B cell (primary cell): ENCODE measurements around the gene PGK1. TPM values are rescaled to one million over a fixed set of nuclear protein-coding genes. Genes with fewer than 3 reads are reported as not detected.

Source experiments
- ATAC-seq: fragments of 200-7000 bp; cut with Tn5 transposase; one replicate; pipeline ENCODE4 v1.10.0; 2021; ENCODE audit warnings: low read depth, mild to moderate bottlenecking, moderate number of reproducible peaks, moderate library complexity
- CTCF ChIA-PET: fragments of 350-600 bp; sonication (Branson Sonifier 250); formaldehyde crosslinking; loops from one replicate; lab custom pipeline; 2021; ENCODE audit warnings: antibody characterized with exemption, inconsistent platforms; lab: Charles Lee
- POLR2A ChIA-PET: fragments of 350-600 bp; sonication (Branson Sonifier 250); formaldehyde crosslinking; loops from one replicate; lab custom pipeline; 2021; ENCODE audit warnings: antibody characterized with exemption; lab: Charles Lee
- DNase-seq: peaks from one replicate; pipeline ENCODE4 v3.0.0; 2013
- H2AFZ ChIP-seq: 2 replicates; pipeline ENCODE4 v1.6.1; 2012; ENCODE audit warnings: mild to moderate bottlenecking, low read depth, low read length; ENCODE audit not compliant: insufficient read depth, poor library complexity, severe bottlenecking
- H3K27ac ChIP-seq, 2 donors: 1 replicate in 1 of 2; 2 replicates in 1 of 2; pipeline ENCODE4 v1.5.1; 2012 to 2013; ENCODE audit warnings: low read length in 2 of 2, mild to moderate bottlenecking in 2 of 2, moderate library complexity in 1 of 2
- H3K27me3 ChIP-seq, 4 experiments: fragments of 200-600 bp in 1 of 4; sonication (generic) in 1 of 4; replicated peaks in 1 of 4; 1 replicate in 2 of 4; 2 replicates in 2 of 4; pipeline versions ENCODE4 v1.6.1 to v1.7.0; 2013 to 2016; ENCODE audit warnings: low read length in 3 of 4, mild to moderate bottlenecking in 2 of 4, mixed read lengths in 1 of 4, moderate library complexity in 1 of 4; ENCODE audit not compliant: insufficient read depth in 4 of 4, control insufficient read depth in 3 of 4; ENCODE audit errors: control extremely low read depth in 1 of 4
- H3K36me3 ChIP-seq, 2 experiments: replicated peaks in 1 of 2; 1 replicate in 1 of 2; 2 replicates in 1 of 2; pipeline versions ENCODE4 v1.6.1 to v1.7.1; 2013; ENCODE audit warnings: low read length in 1 of 2; ENCODE audit not compliant: insufficient read depth in 2 of 2, control insufficient read depth in 1 of 2; ENCODE audit errors: control extremely low read depth in 1 of 2, extremely low read depth in 1 of 2
- H3K4me1 ChIP-seq, 2 donors: fragments of 200-600 bp in 1 of 2; sonication (generic) in 1 of 2; 1 replicate in 1 of 2; 2 replicates in 1 of 2; pipeline versions ENCODE4 v1.5.1 to v1.6.1; 2013 to 2017; ENCODE audit warnings: low read length in 2 of 2; ENCODE audit not compliant: control insufficient read depth in 2 of 2, insufficient read depth in 2 of 2
- H3K4me2 ChIP-seq: replicated peaks from 2 replicates; pipeline ENCODE3; 2012; ENCODE audit warnings: mild to moderate bottlenecking, low read depth, low read length; ENCODE audit not compliant: poor library complexity, severe bottlenecking
- H3K4me3 ChIP-seq, 5 experiments: fragments of 200-600 bp in 1 of 5; sonication (generic) in 1 of 5; 1 replicate in 3 of 5; 2 replicates in 2 of 5; pipeline versions ENCODE4 v1.5.1 to v1.7.0; 2011 to 2016; ENCODE audit warnings: low read length in 4 of 5, mild to moderate bottlenecking in 4 of 5, low read depth in 2 of 5, control low read depth in 1 of 5, moderate library complexity in 1 of 5; ENCODE audit not compliant: insufficient read depth in 1 of 5; ENCODE audit errors: control extremely low read depth in 1 of 5, extremely low read depth in 1 of 5
- H3K79me2 ChIP-seq: fragments of 200-600 bp; sonication (generic); one replicate; pipeline ENCODE4 v1.6.0; 2016; ENCODE audit warnings: low read length; ENCODE audit not compliant: control insufficient read depth, insufficient read depth
- H3K9ac ChIP-seq: fragments of 200-600 bp; sonication (generic); 2 replicates; pipeline ENCODE4 v1.6.1; 2017; ENCODE audit warnings: mild to moderate bottlenecking, low read length, moderate library complexity
- H3K9me3 ChIP-seq, 3 donors: one replicate each; pipeline versions ENCODE4 v1.6.1 to v1.7.1; 2013; ENCODE audit warnings: low read length in 2 of 3; ENCODE audit not compliant: control insufficient read depth in 2 of 3, insufficient read depth in 1 of 3; ENCODE audit errors: control extremely low read depth in 1 of 3
- H4K20me1 ChIP-seq: 2 replicates; pipeline ENCODE4 v1.6.0; 2012; ENCODE audit warnings: mild to moderate bottlenecking, low read length; ENCODE audit not compliant: insufficient read depth, control insufficient read depth, poor library complexity, severe bottlenecking
- H3K27ac Mint-ChIP-seq: one replicate; pipeline ENCODE4 v1.8.0; 2021; ENCODE audit warnings: mixed read lengths
- H3K27me3 Mint-ChIP-seq: one replicate; pipeline ENCODE4 v1.8.0; 2021; ENCODE audit warnings: mixed read lengths
- H3K4me1 Mint-ChIP-seq: one replicate; pipeline ENCODE4 v1.8.0; 2021; ENCODE audit warnings: mixed read lengths
- H3K4me3 Mint-ChIP-seq: one replicate; pipeline ENCODE4 v1.8.0; 2021; ENCODE audit warnings: mixed read lengths
- H3K9me3 Mint-ChIP-seq: one replicate; pipeline ENCODE4 v1.8.0; 2022; ENCODE audit warnings: mixed read lengths; ENCODE audit not compliant: insufficient read depth
- EZH2 ChIP-seq: IDR thresholded peaks from 2 replicates; pipeline ENCODE4 v1.6.1; 2012; ENCODE audit warnings: borderline replicate concordance, low read depth, mild to moderate bottlenecking, moderate library complexity, low read length; ENCODE audit not compliant: insufficient read depth, poor library complexity, severe bottlenecking
- WGBS: methylation state at CpG from one replicate; pipeline ENCODE4 v1.1.5; 2013; ENCODE audit warnings: missing lambda C conversion rate; ENCODE audit not compliant: insufficient coverage; 5-methylcytosine and 5-hydroxymethylcytosine counted together
- intact Hi-C: fragments of 100-400 bp; cut with micrococcal nuclease; formaldehyde crosslinking; loops from one replicate; pipeline ENCODE4 v1.10.0; 2022
- polyA plus RNA-seq: library from polyadenylated mRNA; depleted of rRNA; stranded (reverse); fragments of >200 nt; gene quantifications from 2 replicates; pipeline ENCODE4 v1.2.3, GENCODE V29; 2012
- total RNA-seq, 2 donors: library from RNA; stranded (reverse); fragments of 120-200 nt in 1 of 2; gene quantifications; 1 replicate in 1 of 2; 2 replicates in 1 of 2; pipeline versions ENCODE4 v1.2.3 to v1.2.4, GENCODE V29; 2013 to 2022
- TF ChIP-seq, protein P1 (sequence below): fragments of 200-600 bp; IDR thresholded peaks from one replicate; pipeline ENCODE4 v1.8.0; 2022; ENCODE audit warnings: antibody characterized with exemption, mild to moderate bottlenecking

Gene PGK1
- total and polyA plus RNA-seq, 2 donors (not counting 1 experiment from before 2014, with no cell fraction given): 83.7 to 162 TPM

DNA sequence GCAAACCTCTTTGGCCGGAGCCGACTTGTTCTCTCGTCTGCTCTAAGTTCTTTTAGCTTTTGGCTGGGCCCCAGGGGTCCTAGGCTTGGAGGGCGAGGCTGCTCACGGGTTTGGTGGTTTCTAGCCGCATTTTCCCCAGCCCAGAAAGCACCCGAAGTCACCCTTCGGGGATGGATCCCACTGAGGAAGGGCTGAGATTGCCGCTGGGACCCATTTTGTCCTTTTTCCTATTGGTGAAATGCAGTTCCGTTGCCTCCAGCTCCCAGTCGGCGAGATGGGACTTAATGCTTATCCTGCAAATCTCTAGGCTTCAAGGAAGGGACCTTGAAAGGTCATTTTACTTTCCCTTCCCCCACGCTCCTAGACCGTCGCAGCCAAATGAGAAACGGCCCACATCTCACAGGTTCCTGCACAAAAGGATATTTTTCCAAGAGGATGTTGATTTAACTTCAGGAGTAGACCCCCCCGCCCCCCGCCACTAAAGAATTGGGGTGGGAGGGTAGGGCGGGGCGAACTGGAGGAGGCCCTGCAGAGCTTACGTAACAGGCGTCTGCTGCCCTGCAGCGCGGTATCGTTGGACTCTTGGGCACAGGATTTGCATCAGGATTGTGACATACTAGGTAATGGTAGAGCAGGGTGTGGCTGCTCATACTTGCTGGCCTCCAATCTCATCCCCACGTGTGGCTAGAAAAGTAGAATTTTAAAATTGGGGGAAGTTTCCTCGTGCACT, 564 bp downstream of the PGK1 start:
- Histone ChIP-seq H3K27ac (peak overlapping the region; percentile 82 to 87), H2AFZ (no peak overlapping the region), H3K4me3 (peak overlapping the region; percentile 43 to 90 (median 76)), H3K79me2 (peaks cover 54% of the 10 kb centered on the region), H3K36me3 (peaks cover 0 to 7% of the 10 kb centered on the region in 2 experiments), H3K9me3 (no peaks in the 10 kb centered on the region), H3K4me1 (peaks cover 33 to 49% of the 10 kb centered on the region in 2 donors), H3K9ac (peak overlapping the region; percentile 80), H3K4me2 (peak overlapping the region; percentile 75), H3K27me3 (no peaks in the 10 kb centered on the region), H4K20me1 (peaks cover 13% of the 10 kb centered on the region)
- ATAC-seq: no peak
- Mint-ChIP-seq H3K9me3 (no peaks in the 10 kb centered on the region), H3K27me3 (no peaks in the 10 kb centered on the region), H3K4me3 (peak overlapping the region; percentile 97), H3K27ac (peak overlapping the region; percentile 97), H3K4me1 (peaks cover 45% of the 10 kb centered on the region)
- ChIA-PET CTCF (interaction anchor here (1.1 kb wide), 1 partner anchor 80 kb away, joined by 4 read pairs; no protein-coding TSS in a partner anchor), POLR2A (interaction anchor here (1.4 kb wide), 1 partner anchor 978 kb away, joined by 3 read pairs; no protein-coding TSS in a partner anchor)
- DNase-seq: peak; percentile 58
- TF ChIP-seq EZH2: no peak
- TF ChIP-seq, protein P1, sequence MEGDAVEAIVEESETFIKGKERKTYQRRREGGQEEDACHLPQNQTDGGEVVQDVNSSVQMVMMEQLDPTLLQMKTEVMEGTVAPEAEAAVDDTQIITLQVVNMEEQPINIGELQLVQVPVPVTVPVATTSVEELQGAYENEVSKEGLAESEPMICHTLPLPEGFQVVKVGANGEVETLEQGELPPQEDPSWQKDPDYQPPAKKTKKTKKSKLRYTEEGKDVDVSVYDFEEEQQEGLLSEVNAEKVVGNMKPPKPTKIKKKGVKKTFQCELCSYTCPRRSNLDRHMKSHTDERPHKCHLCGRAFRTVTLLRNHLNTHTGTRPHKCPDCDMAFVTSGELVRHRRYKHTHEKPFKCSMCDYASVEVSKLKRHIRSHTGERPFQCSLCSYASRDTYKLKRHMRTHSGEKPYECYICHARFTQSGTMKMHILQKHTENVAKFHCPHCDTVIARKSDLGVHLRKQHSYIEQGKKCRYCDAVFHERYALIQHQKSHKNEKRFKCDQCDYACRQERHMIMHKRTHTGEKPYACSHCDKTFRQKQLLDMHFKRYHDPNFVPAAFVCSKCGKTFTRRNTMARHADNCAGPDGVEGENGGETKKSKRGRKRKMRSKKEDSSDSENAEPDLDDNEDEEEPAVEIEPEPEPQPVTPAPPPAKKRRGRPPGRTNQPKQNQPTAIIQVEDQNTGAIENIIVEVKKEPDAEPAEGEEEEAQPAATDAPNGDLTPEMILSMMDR: no peak
- WGBS: 0% methylated on average over 8 of the region's 27 CpGs
- intact Hi-C loops: loop anchor here (1.0 to 10.0 kb wide), 8 partner anchors 35 to 990 kb away; partner anchors contain the start of genes ATP7A, ATRX, CYSLTR1 and MAGT1
